NCI-H187 (cell line): ENCODE results near the gene PNPLA8.

Source experiments
- DNase-seq, 2 experiments: peaks; one replicate each; lab custom pipeline; 2025; lab: John Stamatoyannopoulos, UW

PNPLA8 gene

GRCh38 chr7:108442039-108442568 is 83.8 kb downstream of the PNPLA8 start:
- DNase-seq, result peak; percentile 18 to 68

GRCh38 chr7:108441392-108441955 is 84.5 kb downstream of the PNPLA8 start:
- DNase-seq, result no peak

GRCh38 chr7:108440613-108441012 is 85.3 kb downstream of the PNPLA8 start:
- no peak for DNase-seq

- no peak for DNase-seq
These were observed 89.0 kb downstream of the PNPLA8 start for GRCh38 chr7:108436906-108437305.

GRCh38 chr7:108434010-108434409 is 91.9 kb downstream of the PNPLA8 start:
- DNase-seq, result no peak

- DNase-seq, result no peak
These were observed 94.8 kb downstream of the PNPLA8 start for GRCh38 chr7:108431099-108431498.

- no peak for DNase-seq
These were observed 95.3 kb downstream of the PNPLA8 start for GRCh38 chr7:108430664-108431063.

- no peak for DNase-seq
These were observed 98.2 kb downstream of the PNPLA8 start for GRCh38 chr7:108427766-108428165.

- DNase-seq, result no peak
These were observed 100.1 kb downstream of the PNPLA8 start for GRCh38 chr7:108425714-108426275.

- DNase-seq, result no peak
These were observed 101.9 kb downstream of the PNPLA8 start for GRCh38 chr7:108424013-108424412.

- no peak for DNase-seq
These were observed 102.6 kb downstream of the PNPLA8 start for GRCh38 chr7:108423089-108423989.

- no peak for DNase-seq
These were observed 104.1 kb downstream of the PNPLA8 start for GRCh38 chr7:108421720-108422331.
